A673 (cell line): ENCODE data around the gene SEPTIN10.

ENCODE experiments used
- EZH2 ChIP-seq: fragments of 200-600 bp; sonication (generic); IDR thresholded peaks from 2 replicates; pipeline ENCODE4 v1.6.1; 2017; ENCODE audit warnings: borderline replicate concordance, low read depth, mild to moderate bottlenecking, mixed read lengths, antibody characterized with exemption, low read length; ENCODE audit not compliant: poor library complexity, severe bottlenecking
- TF ChIP-seq, protein P1 (sequence below): fragments of 300-800, 200-600 bp; sonication (generic); conservative IDR thresholded peaks from 2 replicates; pipeline ENCODE4 v1.5.1; 2017; ENCODE audit warnings: low read depth, mild to moderate bottlenecking, antibody characterized with exemption, low read length, moderate library complexity, mixed read lengths

GRCh38 chr2:109527079-109527478, 86.7 kb downstream of the SEPTIN10 start:
- TF ChIP-seq EZH2, result no peak
- TF ChIP-seq, protein P1, sequence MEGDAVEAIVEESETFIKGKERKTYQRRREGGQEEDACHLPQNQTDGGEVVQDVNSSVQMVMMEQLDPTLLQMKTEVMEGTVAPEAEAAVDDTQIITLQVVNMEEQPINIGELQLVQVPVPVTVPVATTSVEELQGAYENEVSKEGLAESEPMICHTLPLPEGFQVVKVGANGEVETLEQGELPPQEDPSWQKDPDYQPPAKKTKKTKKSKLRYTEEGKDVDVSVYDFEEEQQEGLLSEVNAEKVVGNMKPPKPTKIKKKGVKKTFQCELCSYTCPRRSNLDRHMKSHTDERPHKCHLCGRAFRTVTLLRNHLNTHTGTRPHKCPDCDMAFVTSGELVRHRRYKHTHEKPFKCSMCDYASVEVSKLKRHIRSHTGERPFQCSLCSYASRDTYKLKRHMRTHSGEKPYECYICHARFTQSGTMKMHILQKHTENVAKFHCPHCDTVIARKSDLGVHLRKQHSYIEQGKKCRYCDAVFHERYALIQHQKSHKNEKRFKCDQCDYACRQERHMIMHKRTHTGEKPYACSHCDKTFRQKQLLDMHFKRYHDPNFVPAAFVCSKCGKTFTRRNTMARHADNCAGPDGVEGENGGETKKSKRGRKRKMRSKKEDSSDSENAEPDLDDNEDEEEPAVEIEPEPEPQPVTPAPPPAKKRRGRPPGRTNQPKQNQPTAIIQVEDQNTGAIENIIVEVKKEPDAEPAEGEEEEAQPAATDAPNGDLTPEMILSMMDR, result no peak
